Hindlimb muscle (tissue), 1 donor: ENCODE results near the gene ZNF385A. TPM values are rescaled to one million over a fixed set of nuclear protein-coding genes. Genes with fewer than 3 reads are reported as not detected.

Source experiments
- DNase-seq: peaks from one replicate; pipeline ENCODE4 v3.0.0-alpha.2; 2013
- polyA plus RNA-seq: library from polyadenylated mRNA; unstranded; fragments of 120-200 nt; gene quantifications from one replicate; pipeline ENCODE4 v1.2.1, GENCODE V29; 2013; ENCODE audit not compliant: insufficient read length

Gene ZNF385A
- polyA plus RNA-seq, 1 donor: 17.3 TPM

DNA sequence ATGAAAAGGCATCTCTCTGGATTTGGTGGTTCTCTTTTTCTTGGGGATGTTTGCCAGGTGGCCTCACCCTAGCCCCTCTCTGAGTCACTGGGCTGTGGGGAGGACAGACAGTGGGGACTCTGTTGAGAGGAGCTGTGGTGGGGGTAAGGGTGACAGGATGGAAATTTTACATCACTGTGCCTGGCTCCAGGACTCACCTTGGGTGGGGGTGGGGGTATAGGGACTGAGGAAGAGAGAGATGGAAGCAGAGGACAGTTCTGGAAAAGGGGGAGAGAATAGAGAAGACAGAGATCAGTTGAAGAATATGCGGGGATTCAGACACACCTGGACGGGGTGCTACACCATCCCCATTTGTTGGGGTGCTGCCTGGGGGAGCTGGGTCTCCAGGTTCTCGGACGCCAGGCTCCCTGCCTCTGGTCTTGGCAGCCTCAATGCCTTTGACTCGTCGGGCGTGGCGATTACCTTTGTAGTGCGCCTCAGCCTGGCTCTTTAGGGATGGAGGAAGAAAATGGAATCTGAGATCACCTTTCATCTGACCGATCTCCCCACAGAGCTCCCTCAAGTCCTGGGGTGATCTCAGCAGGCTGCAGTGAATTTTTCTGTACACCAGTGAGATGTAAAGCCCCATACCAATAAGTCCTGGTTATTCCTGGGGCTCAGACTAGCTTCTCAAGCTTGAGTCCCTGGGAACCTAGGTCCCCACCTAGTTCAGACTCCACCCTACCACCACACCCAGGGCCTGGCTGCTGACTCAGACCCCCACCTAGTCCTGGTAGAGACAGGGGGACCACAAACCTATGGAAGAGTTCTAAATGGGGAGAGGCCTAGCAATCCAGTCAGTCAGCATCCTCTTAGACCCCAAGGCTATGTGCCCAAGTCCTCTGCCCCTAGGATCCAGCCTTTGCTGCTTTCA, 10.6 kb downstream of the ZNF385A start:
- no peak for DNase-seq

DNA sequence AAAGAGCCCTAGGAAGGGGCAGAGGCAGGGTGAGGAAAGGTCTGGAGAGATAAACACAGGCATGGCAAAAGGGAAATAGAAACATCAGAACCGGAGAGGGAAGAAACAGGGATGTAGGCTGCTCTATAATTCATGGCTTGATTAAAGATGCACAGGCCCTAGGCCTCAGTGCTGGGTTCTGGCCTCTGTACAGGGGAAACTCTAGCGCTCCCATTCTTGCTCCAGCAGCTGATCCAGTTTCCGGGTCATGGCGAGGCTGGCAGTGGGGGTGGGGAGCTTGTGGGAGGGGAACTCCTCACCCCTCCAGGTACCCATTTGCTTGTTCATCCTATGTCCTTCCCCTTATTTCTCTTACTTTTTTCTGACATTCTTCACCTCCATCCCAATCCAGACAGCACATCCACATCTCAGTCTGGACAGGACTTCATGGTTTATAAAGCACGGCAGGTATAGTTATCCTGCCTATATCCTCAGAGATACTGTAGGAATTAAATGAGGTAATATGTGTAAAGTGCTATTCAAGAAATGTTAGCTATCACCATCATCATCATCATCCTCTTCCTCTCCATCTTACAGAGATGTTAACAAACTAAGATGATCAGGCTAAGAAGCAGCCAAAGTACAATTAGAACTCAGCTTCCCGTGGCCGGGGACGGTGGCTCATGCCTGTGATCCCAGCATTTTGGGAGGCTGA, 12.3 kb downstream of the ZNF385A start:
- DNase-seq: no peak

DNA sequence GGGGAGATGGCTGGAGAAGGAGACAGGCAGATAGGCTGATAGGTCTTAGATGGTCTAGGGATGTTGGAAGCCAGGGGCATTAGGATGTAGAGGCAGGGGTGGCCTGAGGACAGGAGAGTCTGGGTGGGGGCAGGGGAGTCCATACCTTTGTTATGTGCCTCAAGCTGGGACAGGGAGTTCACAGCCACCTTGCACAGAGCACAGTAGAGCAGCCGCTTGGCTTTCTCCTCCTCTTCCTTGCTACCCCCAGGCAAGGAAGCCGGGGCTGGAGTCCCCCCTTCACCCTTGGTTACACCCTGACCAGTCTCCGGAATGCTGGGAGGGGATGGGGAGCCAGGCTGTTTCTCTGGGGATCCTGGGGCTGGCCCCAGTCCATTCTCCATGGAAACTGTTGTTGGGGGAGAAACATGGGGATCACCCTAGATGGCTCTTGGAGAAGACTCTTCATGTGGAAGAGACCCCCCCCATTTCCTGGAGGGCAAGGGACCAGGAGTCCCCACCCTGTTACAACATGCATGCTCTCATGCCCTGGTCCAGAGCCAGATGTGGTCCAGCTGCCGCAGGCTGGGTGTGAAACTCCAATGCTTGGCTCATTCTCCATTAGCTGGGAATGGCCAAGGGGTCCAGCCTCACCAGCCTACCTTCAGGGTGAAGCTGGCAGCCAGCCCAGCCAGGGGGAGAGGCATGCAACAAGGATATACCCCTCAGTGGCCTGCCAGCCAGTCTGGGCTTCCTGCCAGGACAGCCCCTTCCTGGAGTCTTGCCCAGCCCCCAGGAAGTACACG, 13.0 kb downstream of the ZNF385A start:
- no peak for DNase-seq

DNA sequence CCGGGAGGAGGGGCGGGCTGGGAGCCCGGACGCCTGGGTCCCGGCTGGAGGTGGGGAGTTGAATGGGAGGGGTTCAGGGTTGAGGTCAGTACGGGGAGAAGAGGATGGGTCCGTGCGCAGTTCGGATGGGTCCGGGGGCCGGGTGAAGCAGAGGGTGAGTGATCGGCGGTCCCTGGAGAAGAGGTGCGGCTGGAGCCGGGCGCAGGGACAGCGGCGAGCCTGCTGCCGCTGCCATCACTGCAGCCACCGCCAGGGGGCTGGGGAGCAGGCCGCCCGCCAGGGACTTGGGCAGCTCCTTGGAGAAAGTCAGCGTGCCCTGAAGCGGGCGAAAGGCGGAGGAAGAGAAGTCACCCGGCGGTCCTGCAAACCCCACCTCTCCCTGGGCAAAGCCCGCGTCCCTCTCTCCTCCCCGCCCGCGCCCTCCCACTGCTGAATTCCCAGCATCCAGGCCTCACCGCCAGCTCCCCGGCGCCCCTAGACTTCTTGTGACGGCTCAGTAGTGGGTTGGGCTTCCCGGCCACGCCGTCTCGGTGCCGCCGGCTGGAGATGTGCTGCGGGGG, 14.3 kb downstream of the ZNF385A start:
- DNase-seq: peak; percentile 85

DNA sequence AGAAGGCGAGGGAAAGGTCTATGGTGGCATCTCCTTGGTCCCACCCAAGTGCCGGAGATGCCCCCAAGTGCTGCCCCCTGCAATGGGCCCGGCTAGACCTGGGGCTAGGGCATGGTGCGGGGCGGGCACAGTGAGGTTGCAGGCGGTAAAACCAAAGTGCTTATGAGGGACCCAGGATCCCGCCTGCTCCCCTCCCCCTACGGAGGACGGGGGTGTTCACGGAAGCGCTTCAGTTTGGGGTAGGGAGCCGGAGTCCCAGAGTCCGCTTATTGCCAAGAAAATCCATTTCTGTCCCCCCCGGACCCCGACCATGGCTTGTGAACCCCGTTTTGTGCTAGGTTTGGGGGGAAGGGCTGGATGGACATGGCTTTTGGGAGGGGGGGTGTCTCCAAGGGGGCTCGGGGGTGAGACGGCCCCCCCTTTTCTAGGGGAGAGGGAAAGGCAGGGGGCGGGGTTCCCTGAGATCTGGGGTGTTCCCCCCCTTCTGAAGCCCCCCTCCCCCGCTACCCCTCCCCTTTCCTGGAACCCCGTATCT, 14.9 kb downstream of the ZNF385A start:
- DNase-seq: no peak

DNA sequence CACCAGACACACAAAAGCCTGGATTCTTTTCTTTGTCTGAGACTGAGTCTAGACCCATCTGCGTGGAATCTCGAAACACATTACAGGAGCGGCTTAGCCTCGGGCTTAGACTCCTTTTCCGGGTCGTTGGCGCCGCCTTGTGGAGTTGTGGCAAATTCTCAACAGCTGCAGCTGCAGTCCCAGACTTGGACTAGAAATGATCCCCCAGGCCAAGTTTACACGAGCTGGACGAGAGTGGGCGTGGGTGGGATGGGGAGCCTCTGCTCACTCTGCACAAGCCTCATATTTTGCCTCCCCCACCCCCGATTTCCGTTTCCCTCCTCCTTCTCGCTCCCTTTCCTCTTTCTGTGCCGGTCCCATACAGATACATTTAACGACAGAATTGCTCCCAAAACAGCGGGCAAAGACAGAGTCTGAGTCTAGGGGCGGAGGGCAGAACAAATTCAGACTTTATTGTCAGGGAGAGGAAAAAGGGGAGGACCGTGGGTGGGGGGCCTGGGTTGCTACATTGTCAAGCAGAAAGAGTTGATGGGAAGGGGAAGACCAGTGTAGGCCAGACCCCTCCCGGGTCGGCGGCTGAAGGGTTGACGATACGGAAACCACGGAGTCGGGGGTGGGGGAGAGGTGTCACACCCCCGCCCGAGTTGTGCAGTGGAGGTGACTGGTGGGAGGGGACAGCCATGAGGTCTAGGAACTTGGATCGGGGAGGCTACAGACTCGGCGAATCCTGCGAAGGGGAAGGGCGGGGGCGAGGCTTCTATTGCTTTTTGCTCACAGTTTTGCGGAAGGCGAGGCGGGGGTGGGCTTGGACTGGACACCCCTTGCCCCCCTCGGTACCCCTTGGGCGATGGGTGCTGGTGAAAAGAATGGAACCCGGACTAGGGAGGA, 15.6 kb downstream of the ZNF385A start:
- peak; percentile 95 for DNase-seq

DNA sequence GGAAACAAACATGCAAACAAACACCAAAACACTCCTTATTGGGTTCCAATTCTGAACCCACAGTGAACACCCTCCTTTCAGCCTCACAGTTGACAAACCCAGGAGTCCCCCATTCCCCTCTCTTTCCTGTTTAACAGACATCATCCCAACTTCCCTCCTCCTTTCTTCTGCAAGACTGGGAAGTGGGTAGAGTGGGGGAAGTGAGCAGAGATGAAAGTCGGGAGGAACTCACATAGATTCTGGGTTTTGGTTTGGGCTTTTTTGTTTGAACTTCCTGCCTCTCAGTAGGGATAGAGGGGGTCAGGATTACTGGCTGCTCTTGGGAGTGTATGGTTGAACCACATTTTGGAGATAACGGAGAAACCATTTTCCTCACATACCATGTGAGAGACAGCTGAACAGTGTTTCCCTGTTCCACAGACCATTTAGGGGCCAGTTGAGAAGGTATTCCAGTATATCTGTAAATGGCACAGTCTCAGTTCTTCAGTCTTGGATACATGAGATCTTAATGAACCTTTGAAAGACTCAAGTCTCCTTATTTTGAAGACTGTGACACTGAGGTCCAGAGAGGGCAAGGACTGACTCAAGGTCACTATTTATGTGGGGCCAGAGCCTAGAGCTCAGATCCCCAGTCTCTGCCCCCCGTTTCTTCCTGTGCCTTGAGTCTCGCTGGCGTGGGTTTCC, 16.4 kb downstream of the ZNF385A start:
- no peak for DNase-seq

DNA sequence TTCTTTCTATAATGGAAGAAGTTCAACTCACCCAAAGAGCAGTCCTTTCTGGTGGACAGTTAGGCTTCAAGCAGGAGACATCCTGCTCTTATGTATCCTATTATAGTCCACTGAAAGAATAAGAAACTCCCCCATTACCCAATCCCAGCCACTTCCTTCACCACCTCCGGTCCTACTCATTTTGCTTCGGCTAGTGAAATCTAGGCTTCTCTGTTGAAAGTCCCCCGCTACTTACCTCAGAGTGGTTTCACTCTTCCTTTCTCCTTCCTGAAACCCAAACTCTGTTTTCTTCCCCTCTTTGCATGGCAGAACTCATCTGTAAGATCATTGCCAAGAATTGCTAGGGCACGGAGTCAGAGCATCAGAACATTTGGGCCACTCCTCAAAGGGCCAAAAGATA, 20.1 kb downstream of the ZNF385A start, which contains the start of gene GPR84:
Gene GPR84, minus strand, starts transcription at position 74 of the 400 bp plus-strand sequence. CDS start 635 bp downstream, outside the sequence.
- DNase-seq: no peak

DNA sequence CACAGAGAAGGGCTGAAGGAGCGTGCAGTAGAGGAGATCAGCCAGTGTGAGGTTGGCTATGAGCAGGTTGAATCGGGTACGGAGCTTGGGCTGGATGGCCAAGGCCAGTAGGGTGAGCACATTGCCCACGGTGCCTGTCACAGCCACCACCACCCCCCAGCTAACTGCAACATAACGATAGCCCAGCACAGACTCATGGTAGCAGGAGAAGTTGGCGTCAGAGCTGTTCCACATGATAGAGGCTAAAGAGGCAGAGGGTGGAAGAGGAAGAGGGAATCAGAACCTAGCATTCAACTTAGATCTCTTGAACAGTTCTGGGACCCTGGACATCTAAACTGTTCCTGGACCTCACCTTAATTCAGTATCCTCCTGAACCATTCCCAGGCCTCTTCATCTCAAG, 20.9 kb downstream of the ZNF385A start:
- no peak for DNase-seq

DNA sequence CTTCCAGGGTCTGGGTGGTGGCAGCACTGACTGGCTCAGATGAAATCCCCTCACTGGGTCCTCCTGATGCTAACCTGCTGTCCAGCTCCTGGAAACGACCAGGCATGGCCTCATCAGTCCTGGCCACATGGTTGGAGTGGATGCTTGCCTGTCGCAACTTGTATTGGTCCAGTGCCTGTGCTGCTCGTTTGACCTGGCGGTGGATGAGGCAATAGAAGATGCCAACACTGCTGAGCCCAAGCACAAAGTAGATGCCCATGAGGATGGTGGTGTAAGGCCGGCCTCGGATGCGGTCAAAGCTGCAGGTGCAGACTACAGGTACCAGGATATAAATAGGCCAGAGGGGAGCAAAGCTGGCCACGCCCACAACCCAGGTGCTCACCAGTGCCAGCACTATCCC, 21.5 kb downstream of the ZNF385A start:
- no peak for DNase-seq

DNA sequence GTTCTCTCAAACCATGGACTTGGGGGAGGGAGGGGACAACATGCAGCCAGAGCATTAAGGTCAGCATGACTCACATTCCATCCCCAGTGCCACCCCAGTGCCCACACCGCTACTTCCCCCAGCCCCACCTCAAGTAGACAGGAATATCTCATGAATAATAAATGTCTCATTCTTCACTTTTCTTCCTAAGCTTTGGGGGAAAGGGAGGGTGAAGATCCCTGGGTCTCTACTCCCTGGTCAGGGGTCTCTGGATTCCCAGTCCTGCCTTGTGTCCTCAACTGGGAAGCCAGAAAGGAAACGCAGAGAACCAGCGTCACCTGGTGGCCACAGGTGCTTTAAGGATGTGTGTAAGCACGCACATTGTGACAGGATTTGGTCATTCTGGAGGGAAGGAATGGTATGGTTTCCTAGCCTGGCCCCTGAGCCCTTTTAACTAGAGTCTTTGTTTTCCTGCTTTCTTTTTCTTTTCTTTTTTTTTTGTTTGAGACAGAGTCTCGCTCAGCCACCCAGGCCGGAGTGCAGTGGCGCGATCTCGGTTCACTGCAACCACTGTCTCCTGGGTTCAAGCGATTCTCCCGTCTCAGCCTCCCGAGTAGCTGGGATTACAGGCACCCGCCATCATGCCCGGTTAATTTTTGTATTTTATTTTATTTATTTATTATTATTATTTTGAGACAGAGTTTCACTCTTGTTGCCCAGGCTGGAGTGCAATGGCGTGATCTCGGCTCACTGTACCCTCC, 23.6 kb downstream of the ZNF385A start:
- DNase-seq: peak; percentile 76

DNA sequence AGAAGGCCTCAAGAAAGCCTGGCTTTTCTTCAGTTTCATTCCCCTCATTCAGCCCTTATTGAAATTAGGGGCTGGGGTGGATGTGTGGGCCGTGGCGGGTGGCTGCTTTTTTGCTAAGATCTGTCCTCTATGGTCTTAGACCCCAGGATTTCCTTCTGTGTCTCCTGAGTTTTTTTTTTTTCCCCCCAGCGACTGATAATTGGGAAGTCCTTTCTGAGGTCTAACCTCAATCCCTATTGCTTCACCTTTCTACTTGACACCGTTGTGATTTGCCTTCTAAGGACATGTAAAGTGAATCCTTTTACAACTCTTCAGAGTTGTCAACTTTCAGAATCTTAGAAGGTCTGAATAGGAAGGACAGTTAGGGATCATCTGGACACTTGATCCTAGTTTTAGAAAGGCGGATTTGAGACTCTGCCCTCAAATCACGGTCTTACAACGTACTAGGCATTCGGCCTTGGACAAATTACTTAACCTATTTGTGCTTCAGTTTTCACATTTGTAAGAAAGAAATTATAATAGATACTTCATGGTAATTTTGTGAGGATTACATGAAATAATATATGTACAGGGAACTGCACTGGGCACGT, 24.7 kb downstream of the ZNF385A start:
- DNase-seq: no peak

DNA sequence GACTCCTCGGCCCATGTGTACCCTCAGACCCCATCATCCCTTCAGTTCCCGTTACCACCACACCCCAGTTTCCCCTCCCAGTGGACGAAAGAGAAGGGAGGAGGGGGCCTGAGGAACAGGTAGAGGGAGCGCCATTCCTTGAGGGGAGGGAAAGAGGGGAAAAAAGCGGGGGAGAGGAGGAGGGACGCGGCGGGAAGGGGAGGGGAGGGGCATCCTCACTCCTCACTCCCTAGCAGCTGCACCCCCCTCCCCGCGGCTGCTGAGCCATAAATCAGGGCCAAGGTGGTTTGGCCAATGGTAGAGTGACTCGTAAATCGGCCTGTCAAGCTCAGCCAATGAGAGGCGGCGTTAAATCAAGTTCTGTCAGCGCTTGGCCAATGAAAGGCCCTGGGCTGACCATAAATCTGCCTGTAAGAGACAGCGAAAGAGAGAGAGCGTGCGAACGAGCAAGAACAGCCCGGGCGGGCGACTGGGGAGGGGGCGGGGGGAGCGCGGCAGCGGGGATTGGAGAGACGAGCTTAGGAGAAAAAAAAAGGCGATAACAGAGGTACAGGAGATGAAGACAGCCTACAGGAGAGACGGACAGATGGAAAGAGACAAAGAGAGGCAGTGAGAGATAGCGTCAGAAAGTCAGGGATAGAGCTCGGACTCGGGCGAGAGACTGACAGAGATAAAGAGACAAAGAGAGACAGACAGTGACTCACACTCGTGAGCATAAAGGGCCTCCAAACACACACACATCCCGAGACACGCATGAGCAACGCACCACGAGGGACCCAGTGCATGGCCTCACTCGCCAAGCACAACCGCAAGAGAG, 25.4 kb downstream of the ZNF385A start:
- peak; percentile 98 for DNase-seq

DNA sequence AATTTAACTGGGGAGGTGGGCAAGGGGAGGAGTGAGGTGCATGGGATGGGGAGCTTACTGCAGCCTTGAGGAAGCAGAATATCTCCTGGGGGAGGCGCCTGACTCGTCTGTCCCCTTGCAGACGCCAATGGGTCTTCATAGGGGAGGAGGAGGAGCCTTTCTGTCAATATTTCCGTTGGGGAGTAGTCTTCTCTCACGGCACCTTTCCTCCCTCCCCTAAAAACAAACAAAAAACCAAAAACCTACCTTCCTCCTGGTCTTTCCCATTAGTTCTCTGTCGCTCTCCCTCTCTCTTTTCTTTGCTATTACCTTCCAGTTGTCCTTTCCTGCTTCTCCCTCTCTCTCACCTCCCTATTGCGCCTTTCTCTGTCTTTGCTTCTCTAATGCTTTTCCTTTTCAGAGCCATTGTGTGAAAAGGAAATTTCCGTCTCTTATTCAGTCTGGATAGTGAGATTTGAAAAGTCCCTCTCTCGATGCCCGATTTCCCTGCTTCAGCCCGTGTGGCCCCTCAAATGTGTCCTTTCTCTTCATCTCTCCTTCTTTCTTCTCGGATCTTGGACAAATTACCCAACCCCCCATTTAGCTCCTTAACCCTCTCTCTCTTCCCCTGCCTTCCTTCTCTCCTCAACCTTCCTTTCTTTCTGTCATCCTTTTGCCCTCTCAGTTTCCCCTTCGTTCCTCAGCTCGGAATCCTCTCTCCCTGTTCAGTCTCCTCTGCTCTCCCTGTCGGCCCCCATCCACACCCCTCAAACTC, 26.2 kb downstream of the ZNF385A start:
- no peak for DNase-seq

DNA sequence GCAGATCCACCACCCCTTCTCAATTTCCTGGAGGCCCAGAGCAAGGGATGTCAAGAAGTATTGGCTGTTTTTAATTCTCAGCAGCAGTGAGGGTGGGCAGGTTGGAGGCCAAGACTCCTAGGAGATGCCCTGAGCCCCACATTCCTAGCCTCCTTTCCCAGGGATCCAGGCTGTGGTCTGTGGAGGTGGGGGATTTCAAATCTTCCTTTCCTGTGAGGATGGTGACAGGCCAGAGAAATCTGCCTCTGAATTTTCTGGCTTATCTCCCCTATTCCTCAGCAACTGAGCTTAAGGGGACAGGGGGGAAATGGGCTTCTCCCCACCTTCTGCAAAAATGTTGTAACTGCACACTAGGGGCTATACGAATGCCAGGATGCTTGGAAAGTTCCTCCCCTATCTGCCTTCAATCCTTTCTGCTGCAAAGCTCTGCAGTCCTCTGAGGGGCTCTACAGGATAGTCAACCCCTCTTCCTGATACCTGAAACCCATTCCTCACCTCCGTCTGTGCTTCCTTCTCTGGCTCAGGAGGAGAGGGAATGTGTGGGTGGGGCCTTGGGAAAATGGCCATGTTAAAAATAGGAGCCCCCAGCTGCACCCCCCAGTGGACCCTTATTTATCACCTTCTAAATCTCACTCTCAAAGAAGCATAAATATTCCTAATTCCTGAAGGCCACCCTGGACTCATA, 26.9 kb downstream of the ZNF385A start:
- DNase-seq: no peak

DNA sequence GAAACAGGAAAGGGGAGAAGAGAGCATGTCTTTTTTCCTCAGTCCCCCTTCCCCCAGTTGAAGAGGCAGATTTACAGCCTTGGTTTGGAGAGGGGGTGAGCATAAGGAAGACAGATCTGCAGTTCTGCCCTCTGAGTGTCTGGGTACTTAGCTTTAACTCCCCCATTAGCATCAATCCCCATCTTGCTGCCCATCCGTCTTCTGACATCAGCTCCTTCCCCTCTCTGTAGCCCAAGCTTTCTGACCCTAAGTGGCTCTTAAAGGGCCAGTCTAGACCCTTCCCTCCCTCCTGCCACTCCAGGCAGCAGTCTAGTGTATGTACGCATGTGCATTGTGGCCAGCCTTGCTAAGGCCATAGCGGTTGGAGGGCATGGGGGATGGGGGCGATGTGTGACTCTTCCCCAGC, 27.6 kb downstream of the ZNF385A start:
- no peak for DNase-seq

DNA sequence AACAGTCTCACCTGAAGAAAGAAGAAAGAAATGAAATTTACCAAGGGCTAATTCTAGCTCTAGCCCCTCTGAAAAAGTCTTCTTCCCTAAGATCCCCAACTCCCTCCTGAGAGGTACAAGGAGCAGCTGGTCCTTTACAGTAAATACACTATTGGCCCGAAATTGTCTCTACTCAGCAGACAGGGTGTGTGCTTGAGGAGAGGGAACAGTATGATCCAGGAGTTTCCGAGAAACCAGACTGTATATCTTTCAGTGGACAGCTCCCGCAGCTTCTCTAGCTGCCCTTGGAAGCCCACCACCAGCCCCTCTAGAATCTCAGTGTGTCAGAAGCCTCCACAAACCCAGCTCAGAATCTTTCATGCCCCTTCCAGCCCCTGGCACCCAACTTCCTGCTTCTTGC, 28.3 kb downstream of the ZNF385A start:
- DNase-seq: no peak
